Measurements from ENCODE around the gene PXN. TPM values are rescaled to one million over a fixed set of nuclear protein-coding genes. Genes with fewer than 3 reads are reported as not detected.
"Not testable (repeated sequence)": the region's sequence is repeated elsewhere in the genome, so short reads cannot be mapped to it uniquely, and the experiment has no call there.

Gene PXN
- total RNA-seq, 1 donor from 2014 or later, result 23.6 TPM

- no peak for ATAC-seq
These were observed 23.8 kb downstream of the PXN start for GRCh38 chr12:120241561-120242274.

- ATAC-seq, result no peak
These were observed 25.1 kb downstream of the PXN start for GRCh38 chr12:120240495-120240833.

- ATAC-seq, result no peak
These were observed 25.6 kb downstream of the PXN start for GRCh38 chr12:120239776-120240494.

- ATAC-seq, result no peak
These were observed 26.6 kb downstream of the PXN start for GRCh38 chr12:120238839-120239445.

- no peak for ATAC-seq
These were observed 27.3 kb downstream of the PXN start for GRCh38 chr12:120238217-120238616.

- ATAC-seq, result peak; percentile 68
These were observed 28.0 kb downstream of the PXN start for GRCh38 chr12:120237360-120238171.

GRCh38 chr12:120236809-120237208 is 28.7 kb downstream of the PXN start:
- not testable (repeated sequence) for ATAC-seq

- no peak for ATAC-seq
These were observed 29.9 kb downstream of the PXN start for GRCh38 chr12:120235369-120236323.

- ATAC-seq, result peak; percentile 69
These were observed 30.7 kb downstream of the PXN start for GRCh38 chr12:120234643-120235368.

GRCh38 chr12:120231316-120232011 is 34.1 kb downstream of the PXN start:
- ATAC-seq, result peak; percentile 66

GRCh38 chr12:120230974-120231315 is 34.6 kb downstream of the PXN start:
- ATAC-seq, result no peak

GRCh38 chr12:120230326-120230973 is 35.1 kb downstream of the PXN start:
- ATAC-seq, result no peak

GRCh38 chr12:120229487-120230325 is 35.8 kb downstream of the PXN start:
- ATAC-seq, result no peak

- ATAC-seq, result no peak
These were observed 36.5 kb downstream of the PXN start for GRCh38 chr12:120229071-120229486.

- ATAC-seq, result peak; percentile 54
These were observed 37.0 kb downstream of the PXN start for GRCh38 chr12:120228291-120229070.

- no peak for ATAC-seq
These were observed 37.6 kb downstream of the PXN start for GRCh38 chr12:120228041-120228290.

GRCh38 chr12:120227233-120228040 is 38.1 kb downstream of the PXN start:
- ATAC-seq, result no peak
